ENCODE data around the gene TMEM100.

- no peak for TF ChIP-seq CTCF (IDR thresholded peaks at IDR 0.05)
- no peak for TF ChIP-seq POLR2A (IDR thresholded peaks at IDR 0.05)
Observed at GRCh38 chr17:55758171-55758570, 35.5 kb upstream of the TMEM100 start.

Measured in uterus (tissue), 2 donors.